MM.1S (cell line): ENCODE measurements around the gene TNFAIP8.

ENCODE experiments used
- DNase-seq: peaks from one replicate; pipeline ENCODE4 v3.0.0-alpha.2; 2015
- H2AFZ ChIP-seq: fragments of 300-600 bp; sonication (generic); 2 replicates; pipeline ENCODE4 v1.6.0; 2016; ENCODE audit warnings: antibody characterized with exemption, low read length
- H3F3A ChIP-seq: fragments of 300-600 bp; sonication (generic); 2 replicates; pipeline ENCODE4 v1.6.1; 2016; ENCODE audit warnings: mild to moderate bottlenecking, antibody characterized with exemption, low read length, moderate library complexity, mixed read lengths; ENCODE audit not compliant: insufficient read depth
- H3K27ac ChIP-seq: fragments of 300-600 bp; sonication (generic); 2 replicates; pipeline ENCODE4 v1.5.1; 2016; ENCODE audit warnings: mild to moderate bottlenecking, low read length
- H3K27me3 ChIP-seq: fragments of 300-600 bp; sonication (generic); replicated peaks from 2 replicates; pipeline ENCODE4 v1.6.0; 2016; ENCODE audit warnings: low read length; ENCODE audit not compliant: insufficient read depth
- H3K36me3 ChIP-seq: fragments of 300-600 bp; sonication (generic); replicated peaks from 2 replicates; pipeline ENCODE4 v1.6.1; 2016; ENCODE audit warnings: mild to moderate bottlenecking, low read length, mixed read lengths; ENCODE audit not compliant: insufficient read depth
- H3K4me1 ChIP-seq: fragments of 300-600 bp; sonication (generic); 2 replicates; pipeline ENCODE4 v1.6.1; 2016; ENCODE audit warnings: low read length, mixed read lengths
- H3K4me2 ChIP-seq: fragments of 300-600 bp; sonication (generic); 2 replicates; pipeline ENCODE4 v1.6.0; 2016; ENCODE audit warnings: low read depth, low read length
- H3K4me3 ChIP-seq: fragments of 300-600 bp; sonication (generic); 2 replicates; pipeline ENCODE4 v1.5.1; 2016; ENCODE audit warnings: low read length, mixed read lengths
- H3K79me2 ChIP-seq: fragments of 300-600 bp; sonication (generic); 2 replicates; pipeline ENCODE4 v1.6.1; 2016; ENCODE audit warnings: mixed run types, low read length, mixed read lengths
- H3K9ac ChIP-seq: fragments of 300-600 bp; sonication (generic); 2 replicates; pipeline ENCODE4 v1.6.1; 2016; ENCODE audit warnings: low read length, mixed read lengths
- H3K9me2 ChIP-seq: fragments of 300-600 bp; sonication (generic); replicated peaks from 2 replicates; pipeline ENCODE4 v1.6.1; 2016; ENCODE audit warnings: mild to moderate bottlenecking, low read length, mixed read lengths; ENCODE audit not compliant: insufficient read depth
- H3K9me3 ChIP-seq: fragments of 300-600 bp; sonication (generic); replicated peaks from 2 replicates; pipeline ENCODE4 v1.6.1; 2016; ENCODE audit warnings: mild to moderate bottlenecking, low read length, mixed read lengths; ENCODE audit not compliant: insufficient read depth
- H4K20me1 ChIP-seq: fragments of 300-600 bp; sonication (generic); 2 replicates; pipeline ENCODE4 v1.6.1; 2016; ENCODE audit warnings: mild to moderate bottlenecking, low read length, moderate library complexity, mixed read lengths; ENCODE audit not compliant: insufficient read depth
- EZH2 ChIP-seq: fragments of 300-600 bp; sonication (generic); optimal IDR thresholded peaks from 2 replicates; pipeline ENCODE3; 2017; ENCODE audit warnings: low read depth, mild to moderate bottlenecking, antibody characterized with exemption, low read length, mixed read lengths
- EZH2phosphoT487 ChIP-seq: fragments of 300-600 bp; sonication (generic); IDR thresholded peaks from 2 replicates; pipeline ENCODE4 v1.6.1; 2018; ENCODE audit warnings: antibody characterized with exemption, low read length
- TF ChIP-seq, protein P1 (sequence below): fragments of 300-600 bp; sonication (generic); IDR thresholded peaks from 2 replicates; pipeline ENCODE4 v1.5.1; 2016; ENCODE audit warnings: antibody characterized with exemption, low read length, mixed read lengths

TNFAIP8 gene

DNA sequence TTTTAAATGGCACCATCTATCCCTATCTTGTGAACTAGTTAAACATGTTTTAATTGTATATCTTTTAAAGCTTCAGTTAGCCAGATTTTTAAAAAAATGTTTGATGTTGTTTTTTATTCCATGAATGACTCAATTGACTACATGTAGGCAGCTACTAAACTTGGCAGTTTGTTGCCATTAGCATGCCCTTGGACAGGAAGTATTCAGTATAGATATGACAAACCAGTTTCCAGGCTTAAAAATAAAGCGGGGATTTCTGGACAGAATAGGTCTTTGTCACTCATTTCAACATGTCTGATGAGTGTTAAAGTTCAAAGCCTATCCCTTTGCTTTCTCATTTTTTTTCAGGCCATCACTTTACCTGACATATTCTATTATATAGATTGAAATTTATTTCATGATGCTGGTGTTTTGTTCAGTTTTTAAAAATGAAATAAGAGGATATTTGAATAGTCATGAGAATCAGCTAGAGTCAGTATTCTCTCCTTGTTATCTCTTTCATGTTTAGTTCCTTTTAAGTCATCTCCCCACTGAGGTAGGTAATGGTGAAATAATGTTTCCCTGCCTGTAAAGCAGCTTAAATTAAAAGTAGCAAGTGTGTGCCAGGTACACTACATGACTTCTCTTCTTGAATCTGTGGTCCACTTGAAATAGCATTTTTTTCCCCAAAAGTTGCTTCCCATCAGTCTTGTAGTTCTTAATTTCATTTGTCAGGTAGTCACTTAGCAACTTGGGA lies 11.9 kb downstream of the TNFAIP8 start:
- Histone ChIP-seq H3K27me3 (no peaks in the 10 kb centered on the region), H3K4me1 (peaks cover 50% of the 10 kb centered on the region), H3K9me2 (no peaks in the 10 kb centered on the region), H3K79me2 (peaks cover 99% of the 10 kb centered on the region), H2AFZ (no peak overlapping the region), H3K4me2 (peak overlapping the region; percentile 67), H3K9me3 (no peaks in the 10 kb centered on the region), H3K27ac (peak overlapping the region; percentile 44; the same call in 1 of the 2 replicates), H4K20me1 (peaks cover 18% of the 10 kb centered on the region; the same call in 1 of the 2 replicates), H3K36me3 (peaks cover 4% of the 10 kb centered on the region; the same call in 1 of the 2 replicates), H3K9ac (peak overlapping the region; percentile 16; the same call in 1 of the 2 replicates), H3K4me3 (peak overlapping the region; percentile 19; the same call in 1 of the 2 replicates), H3F3A (peaks cover 16% of the 10 kb centered on the region; the same call in 1 of the 2 replicates)
- peak; percentile 68 for DNase-seq
- TF ChIP-seq, protein P1, sequence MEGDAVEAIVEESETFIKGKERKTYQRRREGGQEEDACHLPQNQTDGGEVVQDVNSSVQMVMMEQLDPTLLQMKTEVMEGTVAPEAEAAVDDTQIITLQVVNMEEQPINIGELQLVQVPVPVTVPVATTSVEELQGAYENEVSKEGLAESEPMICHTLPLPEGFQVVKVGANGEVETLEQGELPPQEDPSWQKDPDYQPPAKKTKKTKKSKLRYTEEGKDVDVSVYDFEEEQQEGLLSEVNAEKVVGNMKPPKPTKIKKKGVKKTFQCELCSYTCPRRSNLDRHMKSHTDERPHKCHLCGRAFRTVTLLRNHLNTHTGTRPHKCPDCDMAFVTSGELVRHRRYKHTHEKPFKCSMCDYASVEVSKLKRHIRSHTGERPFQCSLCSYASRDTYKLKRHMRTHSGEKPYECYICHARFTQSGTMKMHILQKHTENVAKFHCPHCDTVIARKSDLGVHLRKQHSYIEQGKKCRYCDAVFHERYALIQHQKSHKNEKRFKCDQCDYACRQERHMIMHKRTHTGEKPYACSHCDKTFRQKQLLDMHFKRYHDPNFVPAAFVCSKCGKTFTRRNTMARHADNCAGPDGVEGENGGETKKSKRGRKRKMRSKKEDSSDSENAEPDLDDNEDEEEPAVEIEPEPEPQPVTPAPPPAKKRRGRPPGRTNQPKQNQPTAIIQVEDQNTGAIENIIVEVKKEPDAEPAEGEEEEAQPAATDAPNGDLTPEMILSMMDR: no peak
- TF ChIP-seq EZH2 (no peak), EZH2phosphoT487 (no peak)

DNA sequence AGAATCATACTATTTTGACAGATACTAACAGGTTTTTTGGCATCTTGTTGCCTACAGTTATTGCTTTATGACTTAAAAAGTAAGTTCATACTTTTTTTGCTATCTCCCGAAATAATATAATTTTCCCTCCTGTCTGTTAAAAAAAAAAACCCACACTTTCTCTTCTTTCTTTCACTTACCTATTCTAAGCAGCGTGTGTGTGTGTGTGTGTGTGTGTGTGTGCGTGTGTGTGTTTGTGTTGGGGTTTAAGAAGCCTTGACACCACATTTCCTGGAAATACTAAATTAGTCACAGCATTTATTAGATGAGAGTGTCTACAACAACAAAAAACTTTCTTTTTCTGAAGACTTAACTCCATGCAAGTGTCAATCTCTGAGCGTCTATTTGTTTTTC lies 12.4 kb downstream of the TNFAIP8 start:
- no peaks in the 10 kb centered on the region for H3K9me3 ChIP-seq
- peaks cover 16% of the 10 kb centered on the region; the same call in 1 of the 2 replicates for H3F3A ChIP-seq
- peaks cover 99% of the 10 kb centered on the region for H3K79me2 ChIP-seq
- peak overlapping the region; percentile 67 for H3K4me2 ChIP-seq
- H3K36me3 ChIP-seq: peaks cover 4% of the 10 kb centered on the region; the same call in 1 of the 2 replicates
- H3K9ac ChIP-seq: no peak overlapping the region
- peak overlapping the region; percentile 44; the same call in 1 of the 2 replicates for H3K27ac ChIP-seq
- H3K4me3 ChIP-seq: no peak overlapping the region
- peaks cover 15% of the 10 kb centered on the region; the same call in 1 of the 2 replicates for H4K20me1 ChIP-seq
- H3K4me1 ChIP-seq: peaks cover 49% of the 10 kb centered on the region
- H3K9me2 ChIP-seq: no peaks in the 10 kb centered on the region
- no peaks in the 10 kb centered on the region for H3K27me3 ChIP-seq
- DNase-seq: peak; percentile 39
- TF ChIP-seq EZH2: no peak
- TF ChIP-seq EZH2phosphoT487: no peak
- TF ChIP-seq, protein P1: no peak
- H2AFZ ChIP-seq: no peak overlapping the region

DNA sequence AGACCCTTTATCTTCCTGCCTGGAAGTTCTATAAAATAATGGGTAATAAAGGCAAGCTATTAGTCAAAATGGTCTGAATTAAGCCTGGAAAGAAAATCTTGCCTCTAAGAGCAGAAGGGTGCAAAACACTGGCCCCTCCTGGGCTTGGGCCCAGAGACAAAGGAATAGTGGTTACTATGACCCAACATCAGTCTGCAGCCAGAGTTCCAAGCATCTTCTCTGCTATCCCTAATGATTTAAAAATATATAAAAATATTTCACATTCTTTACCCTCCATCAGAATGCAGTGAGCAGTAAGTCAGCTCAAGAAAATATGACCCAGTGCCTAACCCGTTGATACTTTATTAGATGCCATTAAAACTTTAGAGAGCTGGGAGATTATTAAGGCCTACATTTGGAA lies 14.7 kb downstream of the TNFAIP8 start:
- H2AFZ ChIP-seq: no peak overlapping the region
- no peaks in the 10 kb centered on the region for H3K9me3 ChIP-seq
- H3F3A ChIP-seq: peaks cover 16% of the 10 kb centered on the region; the same call in 1 of the 2 replicates
- peaks cover 31% of the 10 kb centered on the region; the same call in 1 of the 2 replicates for H4K20me1 ChIP-seq
- no peaks in the 10 kb centered on the region for H3K27me3 ChIP-seq
- peaks cover 100% of the 10 kb centered on the region for H3K79me2 ChIP-seq
- H3K9ac ChIP-seq: no peak overlapping the region
- H3K36me3 ChIP-seq: peaks cover 4% of the 10 kb centered on the region; the same call in 1 of the 2 replicates
- peaks cover 38% of the 10 kb centered on the region for H3K4me1 ChIP-seq
- H3K4me3 ChIP-seq: no peak overlapping the region
- no peak overlapping the region for H3K27ac ChIP-seq
- no peak overlapping the region for H3K4me2 ChIP-seq
- no peaks in the 10 kb centered on the region for H3K9me2 ChIP-seq
- DNase-seq: no peak
- no peak for TF ChIP-seq EZH2
- TF ChIP-seq, protein P1: no peak
- no peak for TF ChIP-seq EZH2phosphoT487
